ENCODE data around the gene MAN2A1. TPM values are rescaled to one million over a fixed set of nuclear protein-coding genes. Genes with fewer than 3 reads are reported as not detected.

Gene MAN2A1
- total and polyA plus RNA-seq, 12 donors: 11.7 to 123 (median 83.2) TPM

GRCh38 chr5:109853377-109853776 lies 163.7 kb downstream of the MAN2A1 start:
- Histone ChIP-seq H3K4me3 (no peak overlapping the region), H3K36me3 (replicated peaks in 1 of 2) (peaks cover 0 to 27% of the 10 kb centered on the region in 2 donors), H3K9me3 (replicated peaks in 1 of 3) (no peaks in the 10 kb centered on the region), H3K4me1 (replicated peaks in 1 of 2) (no peaks in the 10 kb centered on the region), H3K27me3 (no peaks in the 10 kb centered on the region), H3K27ac (no peak overlapping the region)
- 45 to 71% (median 50%) methylated on average over 3 of the region's 3 CpGs for WGBS, 4 donors
- intact Hi-C loops (cut with DNase I): no loop called here
- TF ChIP-seq POLR2A (IDR thresholded peaks at IDR 0.05) (no peak), CTCF (IDR thresholded peaks at IDR 0.05) (no peak)
- DNase-seq: no peak

GRCh38 chr5:109855056-109855455 lies 165.3 kb downstream of the MAN2A1 start:
- Histone ChIP-seq H3K4me1 (replicated peaks in 1 of 2) (no peaks in the 10 kb centered on the region), H3K4me3 (no peak overlapping the region), H3K27ac (no peak overlapping the region), H3K36me3 (replicated peaks in 1 of 2) (peaks cover 0 to 23% of the 10 kb centered on the region in 2 donors), H3K27me3 (no peaks in the 10 kb centered on the region), H3K9me3 (replicated peaks in 1 of 3) (no peaks in the 10 kb centered on the region)
- DNase-seq: no peak
- intact Hi-C loops (cut with DNase I): no loop called here
- TF ChIP-seq POLR2A (IDR thresholded peaks at IDR 0.05): no peak
- no peak for TF ChIP-seq CTCF (IDR thresholded peaks at IDR 0.05)
- WGBS, 4 donors: 89 to 98% (median 95%) methylated on average over 1 of the region's 1 CpG

- Histone ChIP-seq H3K27ac (no peak overlapping the region), H3K27me3 (no peaks in the 10 kb centered on the region), H3K4me1 (replicated peaks in 1 of 2) (no peaks in the 10 kb centered on the region), H3K4me3 (no peak overlapping the region), H3K36me3 (replicated peaks in 1 of 2) (peaks cover 0 to 22% of the 10 kb centered on the region in 2 donors), H3K9me3 (replicated peaks in 1 of 3) (no peaks in the 10 kb centered on the region)
- TF ChIP-seq POLR2A (IDR thresholded peaks at IDR 0.05) (no peak), CTCF (IDR thresholded peaks at IDR 0.05) (no peak)
- 88 to 93% (median 91%) methylated on average over 8 of the region's 8 CpGs for WGBS, 4 donors
- DNase-seq: no peak
- intact Hi-C loops (cut with DNase I): no loop called here
These were observed 167.8 kb downstream of the MAN2A1 start for GRCh38 chr5:109857405-109858031.

GRCh38 chr5:109859537-109859936 lies 169.8 kb downstream of the MAN2A1 start:
- TF ChIP-seq POLR2A (IDR thresholded peaks at IDR 0.05): no peak
- TF ChIP-seq CTCF (IDR thresholded peaks at IDR 0.05): no peak
- no peak for DNase-seq
- intact Hi-C loops (cut with DNase I): no loop called here

More at GRCh38 chr5:109859537-109859936, 169.8 kb downstream of the MAN2A1 start:
- Histone ChIP-seq H3K27me3 (no peaks in the 10 kb centered on the region), H3K27ac (no peak overlapping the region), H3K36me3 (replicated peaks in 1 of 2) (peaks cover 0 to 22% of the 10 kb centered on the region in 2 donors), H3K9me3 (replicated peaks in 1 of 3) (no peaks in the 10 kb centered on the region), H3K4me3 (no peak overlapping the region), H3K4me1 (replicated peaks in 1 of 2) (peaks cover under 1 to 15% of the 10 kb centered on the region in 2 donors)

Measured in adrenal gland (tissue), 12 donors.